H1 (cell line): ENCODE results near the gene HSPBP1. TPM values are rescaled to one million over a fixed set of nuclear protein-coding genes. Genes with fewer than 3 reads are reported as not detected.

Experiments
- CTCF ChIA-PET: fragments of 300-600 bp; sonication (Branson Sonifier 250); formaldehyde crosslinking; loops from one replicate; lab custom pipeline; 2021; ENCODE audit not compliant: partially characterized antibody; lab: Charles Lee
- POLR2A ChIA-PET: fragments of 300-600 bp; sonication (Branson Sonifier 250); formaldehyde crosslinking; loops from one replicate; lab custom pipeline; 2021; ENCODE audit warnings: inconsistent platforms; ENCODE audit not compliant: partially characterized antibody; lab: Charles Lee
- DNase-seq, 2 experiments: peaks; one replicate each; pipeline versions ENCODE4 v3.0.0 to v3.0.0-alpha.2; 2010 to 2022; ENCODE audit warnings: low spot score in 2 of 2, low read depth in 1 of 2, mixed read lengths in 1 of 2
- FAIRE-seq: peaks from 2 replicates; lab custom pipeline; 2011; peaks lifted over from hg19 to GRCh38; lab: Jason Lieb, UNC
- H2AFZ ChIP-seq: 2 replicates; pipeline ENCODE4 v1.8.1; 2012; ENCODE audit warnings: low read length, inconsistent platforms
- H2AK5ac ChIP-seq: 2 replicates; pipeline ENCODE4 v1.6.1; 2013; ENCODE audit warnings: low read depth, low read length
- H2BK120ac ChIP-seq: replicated peaks from 2 replicates; pipeline ENCODE3; 2013; ENCODE audit warnings: low read depth, low read length, inconsistent platforms
- H2BK12ac ChIP-seq: 2 replicates; pipeline ENCODE4 v1.6.1; 2013; ENCODE audit warnings: low read depth, low read length
- H2BK15ac ChIP-seq: 2 replicates; pipeline ENCODE4 v1.6.1; 2013; ENCODE audit warnings: low read length
- H2BK20ac ChIP-seq: 2 replicates; pipeline ENCODE4 v1.6.1; 2013; ENCODE audit warnings: low read length
- H2BK5ac ChIP-seq: 2 replicates; pipeline ENCODE4 v1.6.1; 2013; ENCODE audit warnings: low read depth, low read length
- H3K14ac ChIP-seq: 2 replicates; pipeline ENCODE4 v1.6.1; 2013; ENCODE audit warnings: inconsistent platforms; ENCODE audit not compliant: insufficient read length
- H3K18ac ChIP-seq: 2 replicates; pipeline ENCODE4 v1.6.1; 2013; ENCODE audit warnings: low read length; ENCODE audit errors: extremely low read depth
- H3K23ac ChIP-seq: 2 replicates; pipeline ENCODE4 v1.6.1; 2013; ENCODE audit warnings: inconsistent platforms; ENCODE audit not compliant: insufficient read length
- H3K23me2 ChIP-seq: 2 replicates; pipeline ENCODE4 v1.6.1; 2013; ENCODE audit warnings: low read depth, low read length
- H3K27ac ChIP-seq: 2 replicates; pipeline ENCODE4 v1.6.1; 2011; ENCODE audit warnings: low read depth, low read length, inconsistent platforms
- H3K27me3 ChIP-seq, 4 experiments: replicated peaks in 1 of 4; 1 replicate in 1 of 4; 2 replicates in 3 of 4; pipeline versions ENCODE4 v1.6.1 to v1.8.1; 2011 to 2013; ENCODE audit warnings: low read length in 3 of 4, mild to moderate bottlenecking in 3 of 4, inconsistent platforms in 2 of 4, mixed read lengths in 2 of 4, moderate library complexity in 1 of 4; ENCODE audit not compliant: control insufficient read depth in 3 of 4, insufficient read depth in 3 of 4; ENCODE audit errors: extremely low read depth in 1 of 4
- H3K36me3 ChIP-seq, 4 experiments: 2 replicates each; pipeline versions ENCODE4 v1.6.1 to v1.8.1; 2011 to 2013; ENCODE audit warnings: mild to moderate bottlenecking in 4 of 4, low read length in 3 of 4, moderate library complexity in 2 of 4, control low read depth in 1 of 4, inconsistent platforms in 1 of 4; ENCODE audit not compliant: insufficient read depth in 4 of 4, control insufficient read depth in 2 of 4
- H3K4ac ChIP-seq: replicated peaks from 2 replicates; pipeline ENCODE3; 2013; ENCODE audit warnings: low read length, low read depth, mixed read lengths, inconsistent platforms; ENCODE audit not compliant: insufficient read length
- H3K4me1 ChIP-seq, 4 experiments: replicated peaks in 1 of 4; 1 replicate in 1 of 4; 2 replicates in 3 of 4; pipeline versions ENCODE4 v1.6.1 to v1.8.1; 2011 to 2013; ENCODE audit warnings: low read length in 3 of 4, inconsistent platforms in 2 of 4, mixed read lengths in 1 of 4; ENCODE audit not compliant: insufficient read depth in 4 of 4, control insufficient read depth in 3 of 4
- H3K4me2 ChIP-seq, 2 experiments: 2 replicates each; pipeline versions ENCODE4 v1.6.1 to v1.8.1; 2011 to 2013; ENCODE audit warnings: low read depth in 2 of 2, low read length in 2 of 2, control low read depth in 1 of 2, inconsistent platforms in 1 of 2, mild to moderate bottlenecking in 1 of 2; ENCODE audit not compliant: insufficient read depth in 1 of 2
- H3K4me3 ChIP-seq, 4 experiments: fragments of 200-600, 300-600 bp in 1 of 4; sonication (generic), shearing (Covaris generic), sonication (Bioruptor Twin) in 1 of 4; 2 replicates each; pipeline versions ENCODE4 v1.5.1 to v1.8.1; 2011 to 2016; ENCODE audit warnings: low read length in 4 of 4, low read depth in 3 of 4, control low read depth in 2 of 4, inconsistent platforms in 2 of 4, mild to moderate bottlenecking in 2 of 4, mixed read lengths in 1 of 4, moderate library complexity in 1 of 4; ENCODE audit not compliant: insufficient read depth in 2 of 4; ENCODE audit errors: extremely low read depth in 1 of 4
- H3K56ac ChIP-seq: replicated peaks from 2 replicates; pipeline ENCODE3; 2013; ENCODE audit warnings: low read depth, mild to moderate bottlenecking, mixed read lengths, low read length, inconsistent platforms; ENCODE audit not compliant: insufficient read length
- H3K79me1 ChIP-seq: 2 replicates; pipeline ENCODE4 v1.6.1; 2013; ENCODE audit warnings: low read depth, low read length, control low read depth
- H3K79me2 ChIP-seq, 2 experiments: 2 replicates each; pipeline versions ENCODE4 v1.6.1 to v1.8.1; 2012 to 2013; ENCODE audit warnings: low read length in 2 of 2, mild to moderate bottlenecking in 2 of 2, inconsistent platforms in 1 of 2; ENCODE audit not compliant: insufficient read depth in 2 of 2, control insufficient read depth in 1 of 2
- H3K9ac ChIP-seq, 4 experiments: replicated peaks in 1 of 4; 1 replicate in 1 of 4; 2 replicates in 3 of 4; pipeline versions ENCODE4 v1.6.1 to v1.8.1; 2011 to 2013; ENCODE audit warnings: low read depth in 3 of 4, low read length in 3 of 4, control low read depth in 2 of 4, mild to moderate bottlenecking in 2 of 4, moderate library complexity in 2 of 4, inconsistent platforms in 1 of 4; ENCODE audit errors: extremely low read depth in 1 of 4
- H3K9me3 ChIP-seq, 2 experiments: 2 replicates each; pipeline versions ENCODE4 v1.6.1 to v1.8.1; 2012 to 2013; ENCODE audit warnings: mild to moderate bottlenecking in 2 of 2, moderate library complexity in 2 of 2, control low read depth in 1 of 2, inconsistent platforms in 1 of 2, low read depth in 1 of 2, low read length in 1 of 2, mixed read lengths in 1 of 2; ENCODE audit not compliant: insufficient read depth in 2 of 2
- H4K20me1 ChIP-seq, 2 experiments: replicated peaks in 1 of 2; 2 replicates each; pipeline versions ENCODE3 to v1.8.1; 2011 to 2013; ENCODE audit warnings: inconsistent platforms in 2 of 2, low read length in 2 of 2, mild to moderate bottlenecking in 1 of 2; ENCODE audit not compliant: insufficient read depth in 2 of 2, control insufficient read depth in 1 of 2
- H4K5ac ChIP-seq: 2 replicates; pipeline ENCODE4 v1.6.1; 2013; ENCODE audit warnings: low read length, low read depth, mixed read lengths, inconsistent platforms; ENCODE audit not compliant: insufficient read length
- H4K8ac ChIP-seq: 2 replicates; pipeline ENCODE4 v1.8.0; 2013; ENCODE audit warnings: mild to moderate bottlenecking, moderate library complexity, low read length, inconsistent platforms; ENCODE audit not compliant: insufficient read depth; ENCODE audit errors: extremely low read depth
- H4K91ac ChIP-seq: replicated peaks from 2 replicates; pipeline ENCODE3; 2013; ENCODE audit warnings: low read length, mixed read lengths, inconsistent platforms; ENCODE audit not compliant: insufficient read length
- BACH1 ChIP-seq: IDR thresholded peaks from 2 replicates; pipeline ENCODE4 v1.6.1; 2012; ENCODE audit warnings: low read length, improper control_type of control experiment
- CBX8 ChIP-seq: fragments of 300-800, 300-1000 bp; sonication (generic); IDR thresholded peaks from 2 replicates; pipeline ENCODE4 v1.7.1; 2016; ENCODE audit warnings: low read depth, low read length, borderline replicate concordance
- EGR1 ChIP-seq: IDR thresholded peaks from 2 replicates; pipeline ENCODE4 v1.6.1; 2011; ENCODE audit warnings: low read depth, low read length, borderline replicate concordance
- JUN ChIP-seq: IDR thresholded peaks from 2 replicates; pipeline ENCODE4 v1.6.1; 2011; ENCODE audit warnings: low read depth, mild to moderate bottlenecking, improper control_type of control experiment, low read length
- KDM4A ChIP-seq: IDR thresholded peaks from one replicate; pipeline ENCODE4 v1.7.1; 2012; ENCODE audit warnings: low read depth, mild to moderate bottlenecking, moderate library complexity, low read length, inconsistent platforms; ENCODE audit not compliant: severe bottlenecking
- RNF2 ChIP-seq: fragments of 200-900, 300-1000 bp; sonication (generic); IDR thresholded peaks from 2 replicates; pipeline ENCODE4 v1.7.1; 2016; ENCODE audit warnings: borderline replicate concordance, low read depth, mild to moderate bottlenecking, antibody characterized with exemption, low read length; ENCODE audit not compliant: poor library complexity, severe bottlenecking; ENCODE audit errors: missing control alignments
- SP2 ChIP-seq: IDR thresholded peaks from 2 replicates; pipeline ENCODE4 v1.6.1; 2012; ENCODE audit warnings: mild to moderate bottlenecking, low read length, inconsistent platforms
- YY1 ChIP-seq: IDR thresholded peaks from 2 replicates; pipeline ENCODE4 v1.6.1; 2011; ENCODE audit warnings: low read depth, mild to moderate bottlenecking, low read length
- WGBS, 2 experiments: shearing (Covaris generic) in 1 of 2; methylation state at CpG; one replicate each; pipeline versions ENCODE4 v1.1.6 to v1.1.7; 2013 to 2015; ENCODE audit warnings: low lambda C conversion rate in 2 of 2, mixed read lengths in 2 of 2, inconsistent platforms in 1 of 2, low coverage in 1 of 2, missing lambda C conversion rate in 1 of 2; ENCODE audit not compliant: insufficient replicate concordance in 2 of 2, insufficient coverage in 1 of 2, insufficient read length in 1 of 2; ENCODE audit errors: extremely low coverage in 1 of 2, missing lambda C conversion rate in 1 of 2; 5-methylcytosine and 5-hydroxymethylcytosine counted together
- polyA plus RNA-seq, 7 experiments: library from polyadenylated mRNA; depleted of rRNA in 3 of 7; stranded (reverse) in 5 of 7; unstranded in 2 of 7; fragments of >200 nt in 5 of 7; fragments of 200-250 nt in 2 of 7; gene quantifications; 1 replicate in 5 of 7; 2 replicates in 1 of 7; 4 replicates in 1 of 7; pipeline versions ENCODE4 v1.2.1 to v1.2.3, GENCODE V29; 2011 to 2013; ENCODE audit warnings: missing spikeins in 2 of 7, mixed read lengths in 2 of 7
- total RNA-seq: library from RNA; stranded (reverse); fragmentation: NEBNext Ultra II Directional; extraction: Animal tissue kit (Norgen Biotek cat#: 25700); gene quantifications from 2 replicates; pipeline ENCODE4 v1.2.1, GENCODE V29; 2021
- TF ChIP-seq, protein P1 (sequence below): IDR thresholded peaks from 2 replicates; pipeline ENCODE4 v1.6.1; 2012; ENCODE audit warnings: low read length, inconsistent platforms

The HSPBP1 gene
- total and polyA plus RNA-seq, 2 of the 8 experiments (the other 6 are each of a cell fraction or from before 2014, with no cell fraction given), result 63.4 to 100 TPM

DNA sequence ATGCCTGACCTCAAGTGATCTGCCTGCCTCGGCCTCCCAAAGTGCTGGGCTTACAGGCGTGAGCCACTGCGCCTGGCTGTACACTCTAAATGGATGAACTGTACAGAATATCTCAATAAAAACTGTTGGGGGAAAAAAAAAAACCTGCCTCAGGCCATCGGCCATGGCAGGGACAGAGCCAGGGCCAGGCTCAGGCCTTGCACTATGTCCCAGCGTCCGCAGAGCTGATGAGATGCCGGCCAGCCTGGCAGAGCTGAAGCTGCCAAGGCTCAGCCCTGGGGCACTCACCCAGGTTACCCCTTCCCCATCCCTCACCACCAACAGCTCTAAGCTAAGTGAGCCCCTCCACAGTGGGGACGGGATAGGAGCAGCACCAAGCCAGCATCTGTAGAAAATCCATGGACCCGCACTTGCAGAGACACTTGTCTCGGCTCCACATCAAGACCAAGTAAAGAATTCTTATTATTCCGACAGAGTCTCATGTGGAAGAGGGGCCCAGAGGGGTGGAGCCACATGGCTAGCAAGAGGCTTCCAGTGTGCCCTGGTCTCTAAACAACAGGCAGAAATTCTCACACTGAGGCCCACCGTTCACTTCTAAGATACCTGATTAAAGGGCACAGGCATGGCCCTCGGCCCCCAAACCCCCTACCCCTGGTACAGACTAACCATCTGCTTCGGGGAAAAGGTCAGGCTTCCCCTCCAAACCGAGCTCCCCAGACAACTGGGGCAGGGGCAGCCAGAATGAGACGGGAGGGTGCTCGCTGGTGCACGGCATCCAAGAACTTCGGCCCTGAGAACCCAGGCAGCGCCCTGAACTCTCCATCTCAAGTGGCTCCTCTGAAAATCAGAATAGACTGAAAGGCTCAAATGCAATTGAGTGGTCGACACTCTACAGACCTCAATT, 26.9 kb downstream of the HSPBP1 start:
- H3K9ac ChIP-seq, result no peak overlapping the region
- DNase-seq, result no peak
- no peak overlapping the region for H3K14ac ChIP-seq
- H2BK15ac ChIP-seq, result no peak overlapping the region
- peaks cover 17 to 99% of the 10 kb centered on the region in 2 experiments for H3K79me2 ChIP-seq
- H3K23ac ChIP-seq, result no peak overlapping the region
- WGBS, 2 experiments, result 90% methylated on average over 21 of the region's 21 CpGs; no CpG with 5 or more reads in 1 of the 2 experiments
- peaks cover 7% of the 10 kb centered on the region; the same call in 1 of the 2 replicates for H3K23me2 ChIP-seq
- no peak overlapping the region for H3K4me2 ChIP-seq
- H2BK5ac ChIP-seq, result no peak overlapping the region
- CTCF ChIA-PET, result interaction anchor here (0.6 to 4.7 kb wide), 4 partner anchors 10 to 111 kb away, joined by 3 to 32 read pairs (median 6); partner anchors contain the start of gene DNAAF3
- peaks cover 38% of the 10 kb centered on the region for H3K79me1 ChIP-seq
- H3K9me3 ChIP-seq, result no peaks in the 10 kb centered on the region
- H3K36me3 ChIP-seq, result no peaks in the 10 kb centered on the region
- POLR2A ChIA-PET, result interaction anchor here (0.8 to 5.0 kb wide), 3 partner anchors 32 to 154 kb away, joined by 4 to 23 read pairs (median 6); partner anchors contain the start of gene UBE2S
- peaks cover 4 to 23% (median 14%) of the 10 kb centered on the region in 4 experiments; a peak in 6 of 7 replicates for H3K4me1 ChIP-seq
- no peak overlapping the region for H3K56ac ChIP-seq
- H2BK12ac ChIP-seq, result no peak overlapping the region
- no peak overlapping the region for H3K27ac ChIP-seq
- H4K8ac ChIP-seq, result no peak overlapping the region
- H2AK5ac ChIP-seq, result no peak overlapping the region
- no peak overlapping the region for H2BK20ac ChIP-seq
- no peak overlapping the region for H2BK120ac ChIP-seq
- H3K4ac ChIP-seq, result no peak overlapping the region
- no peak overlapping the region for H3K18ac ChIP-seq
- no peak overlapping the region for H4K5ac ChIP-seq
- no peak overlapping the region for H4K91ac ChIP-seq
- H2AFZ ChIP-seq, result no peak overlapping the region
- H4K20me1 ChIP-seq, result peaks cover 42 to 62% of the 10 kb centered on the region in 2 experiments
- no peak overlapping the region for H3K4me3 ChIP-seq
- no peaks in the 10 kb centered on the region for H3K27me3 ChIP-seq
- no peak for FAIRE-seq
- TF ChIP-seq YY1 (no peak), EGR1 (no peak), SP2 (no peak), JUN (no peak), KDM4A (no peak), RNF2 (no peak), BACH1 (no peak), CBX8 (no peak)
- TF ChIP-seq, protein P1, sequence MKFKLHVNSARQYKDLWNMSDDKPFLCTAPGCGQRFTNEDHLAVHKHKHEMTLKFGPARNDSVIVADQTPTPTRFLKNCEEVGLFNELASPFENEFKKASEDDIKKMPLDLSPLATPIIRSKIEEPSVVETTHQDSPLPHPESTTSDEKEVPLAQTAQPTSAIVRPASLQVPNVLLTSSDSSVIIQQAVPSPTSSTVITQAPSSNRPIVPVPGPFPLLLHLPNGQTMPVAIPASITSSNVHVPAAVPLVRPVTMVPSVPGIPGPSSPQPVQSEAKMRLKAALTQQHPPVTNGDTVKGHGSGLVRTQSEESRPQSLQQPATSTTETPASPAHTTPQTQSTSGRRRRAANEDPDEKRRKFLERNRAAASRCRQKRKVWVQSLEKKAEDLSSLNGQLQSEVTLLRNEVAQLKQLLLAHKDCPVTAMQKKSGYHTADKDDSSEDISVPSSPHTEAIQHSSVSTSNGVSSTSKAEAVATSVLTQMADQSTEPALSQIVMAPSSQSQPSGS, result no peak
